Activated CD8-positive, alpha-beta memory T cell treated with anti-CD3 and anti-CD28 coated beads for 48 hours (primary cell): ENCODE results near the gene RAB31.
"Not testable (repeated sequence)": the region's sequence is repeated elsewhere in the genome, so short reads cannot be mapped to it uniquely, and the experiment has no call there.

Source experiments
- DNase-seq, 3 experiments: peaks; one replicate each; pipeline ENCODE4 v3.0.0-alpha.2; 2020; ENCODE audit warnings: low read depth in 2 of 3, low spot score in 2 of 3

The RAB31 gene

GRCh38 chr18:9757827-9758621 is 49.9 kb downstream of the RAB31 start:
- DNase-seq: no peak

- no peak for DNase-seq
These were observed 50.5 kb downstream of the RAB31 start for GRCh38 chr18:9758624-9759075.

- no peak for DNase-seq
These were observed 52.5 kb downstream of the RAB31 start for GRCh38 chr18:9760641-9761040.

GRCh38 chr18:9762526-9762925 is 54.4 kb downstream of the RAB31 start:
- DNase-seq: no peak

GRCh38 chr18:9763157-9763556 is 55.1 kb downstream of the RAB31 start:
- no peak for DNase-seq

GRCh38 chr18:9764011-9764481 is 55.9 kb downstream of the RAB31 start:
- DNase-seq: no peak

GRCh38 chr18:9765501-9765900 is 57.4 kb downstream of the RAB31 start:
- no peak for DNase-seq

- no peak for DNase-seq
These were observed 58.0 kb downstream of the RAB31 start for GRCh38 chr18:9766076-9766481.

- DNase-seq: no peak
These were observed 58.6 kb downstream of the RAB31 start for GRCh38 chr18:9766740-9767139.

GRCh38 chr18:9768071-9768691 is 60.1 kb downstream of the RAB31 start:
- not testable (repeated sequence) for DNase-seq

GRCh38 chr18:9770111-9770510 is 62.0 kb downstream of the RAB31 start:
- DNase-seq: not testable (repeated sequence)

GRCh38 chr18:9771261-9771976 is 63.3 kb downstream of the RAB31 start:
- peak; percentile 20 to 50 (median 37) for DNase-seq

GRCh38 chr18:9771977-9772660 is 64.0 kb downstream of the RAB31 start:
- no peak for DNase-seq

- DNase-seq: no peak
These were observed 65.0 kb downstream of the RAB31 start for GRCh38 chr18:9772847-9773677.

- no peak for DNase-seq
These were observed 66.0 kb downstream of the RAB31 start for GRCh38 chr18:9774150-9774549.

GRCh38 chr18:9775178-9775577 is 67.1 kb downstream of the RAB31 start:
- no peak for DNase-seq

- no peak for DNase-seq
These were observed 71.5 kb downstream of the RAB31 start for GRCh38 chr18:9779630-9780029.

- DNase-seq: no peak
These were observed 74.2 kb downstream of the RAB31 start for GRCh38 chr18:9782073-9782857.

GRCh38 chr18:9786631-9787030 is 78.5 kb downstream of the RAB31 start:
- DNase-seq: no peak

- no peak for DNase-seq
These were observed 78.9 kb downstream of the RAB31 start for GRCh38 chr18:9787036-9787435.
